DND-41 (cell line): ENCODE measurements around the gene ORM1.

ENCODE experiments used
- CTCF ChIP-seq: IDR thresholded peaks from 2 replicates; pipeline ENCODE4 v1.5.1; 2012; ENCODE audit warnings: borderline replicate concordance, low read length, moderate library complexity, mild to moderate bottlenecking; ENCODE audit not compliant: poor library complexity, severe bottlenecking; ENCODE audit errors: extremely low read depth
- EZH2 ChIP-seq: IDR thresholded peaks from 3 replicates; pipeline ENCODE4 v1.6.1; 2012; ENCODE audit warnings: borderline replicate concordance, low read depth, mild to moderate bottlenecking, moderate library complexity, low read length, inconsistent platforms; ENCODE audit not compliant: severe bottlenecking

- no peak for TF ChIP-seq CTCF
- TF ChIP-seq EZH2: no peak
These were observed 20.2 kb upstream of the ORM1 start for GRCh38 chr9:114302727-114303126.
